PC-9 (cell line): ENCODE results near the gene ZNF580.

Experiments used
- EZH2 ChIP-seq: fragments of 200-600 bp; sonication (generic); IDR thresholded peaks from 2 replicates; pipeline ENCODE4 v1.8.0; 2017; ENCODE audit warnings: antibody characterized with exemption, low read depth
- TF ChIP-seq, protein P1 (sequence below): fragments of 200-600 bp; sonication (generic); conservative IDR thresholded peaks from 2 replicates; pipeline ENCODE4 v1.6.1; 2017; ENCODE audit warnings: mixed run types, antibody characterized with exemption, mild to moderate bottlenecking, moderate library complexity

DNA sequence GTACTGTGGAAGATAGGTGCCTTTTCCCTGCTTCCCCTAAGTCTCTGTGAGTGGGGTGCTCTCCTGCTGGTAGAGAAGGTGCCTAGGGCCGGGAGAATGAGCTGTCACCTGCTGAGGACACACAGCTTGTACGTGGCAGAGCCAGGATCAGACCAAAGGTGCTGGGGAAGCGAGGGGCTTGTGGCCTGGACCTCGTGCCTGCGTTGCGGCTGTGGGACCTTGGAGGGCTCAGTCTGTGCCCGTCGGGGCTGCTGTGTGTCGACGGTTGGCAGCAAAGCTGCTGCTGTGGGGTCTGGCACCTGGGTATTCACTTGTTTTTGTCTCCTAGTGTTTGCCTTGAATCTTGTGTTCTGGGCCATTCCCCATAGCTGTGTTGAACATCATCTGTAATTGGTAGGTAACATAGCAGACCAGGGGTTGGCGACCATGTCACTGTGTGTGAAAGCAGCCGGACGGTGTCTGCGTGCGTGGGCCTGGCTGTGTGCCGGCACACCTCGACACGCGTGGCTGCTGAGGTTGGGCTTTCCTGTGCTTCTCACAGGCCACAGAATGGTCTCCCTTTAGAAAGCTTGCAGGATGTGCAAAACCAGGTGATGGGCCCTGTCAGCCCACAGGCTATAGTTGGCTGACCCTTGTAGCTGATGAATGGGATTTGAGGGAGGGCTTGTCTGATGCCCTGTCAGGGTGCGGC, 23.2 kb downstream of the ZNF580 start:
- TF ChIP-seq, protein P1, sequence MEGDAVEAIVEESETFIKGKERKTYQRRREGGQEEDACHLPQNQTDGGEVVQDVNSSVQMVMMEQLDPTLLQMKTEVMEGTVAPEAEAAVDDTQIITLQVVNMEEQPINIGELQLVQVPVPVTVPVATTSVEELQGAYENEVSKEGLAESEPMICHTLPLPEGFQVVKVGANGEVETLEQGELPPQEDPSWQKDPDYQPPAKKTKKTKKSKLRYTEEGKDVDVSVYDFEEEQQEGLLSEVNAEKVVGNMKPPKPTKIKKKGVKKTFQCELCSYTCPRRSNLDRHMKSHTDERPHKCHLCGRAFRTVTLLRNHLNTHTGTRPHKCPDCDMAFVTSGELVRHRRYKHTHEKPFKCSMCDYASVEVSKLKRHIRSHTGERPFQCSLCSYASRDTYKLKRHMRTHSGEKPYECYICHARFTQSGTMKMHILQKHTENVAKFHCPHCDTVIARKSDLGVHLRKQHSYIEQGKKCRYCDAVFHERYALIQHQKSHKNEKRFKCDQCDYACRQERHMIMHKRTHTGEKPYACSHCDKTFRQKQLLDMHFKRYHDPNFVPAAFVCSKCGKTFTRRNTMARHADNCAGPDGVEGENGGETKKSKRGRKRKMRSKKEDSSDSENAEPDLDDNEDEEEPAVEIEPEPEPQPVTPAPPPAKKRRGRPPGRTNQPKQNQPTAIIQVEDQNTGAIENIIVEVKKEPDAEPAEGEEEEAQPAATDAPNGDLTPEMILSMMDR = no peak
- TF ChIP-seq EZH2 = no peak
